DND-41 (cell line): ENCODE results near the gene SNAPC3.

Experiments used
- ATAC-seq: fragments of 200-7000 bp; cut with Tn5 transposase; 3 replicates; pipeline ENCODE4 v1.9.1; 2021; ENCODE audit warnings: low read depth; ENCODE audit not compliant: insufficient read depth
- DNase-seq: peaks from one replicate; pipeline ENCODE4 v3.0.0-alpha.2; 2020
- H2AFZ ChIP-seq: 2 replicates; pipeline ENCODE4 v1.6.0; 2012; ENCODE audit warnings: low read depth, low read length
- H3K27ac ChIP-seq: 2 replicates; pipeline ENCODE4 v1.5.1; 2012; ENCODE audit warnings: low read length, inconsistent platforms
- H3K27me3 ChIP-seq: fragments of 200-600 bp; sonication (generic); 2 replicates; pipeline ENCODE4 v1.6.0; 2012; ENCODE audit warnings: low read length, mild to moderate bottlenecking, inconsistent platforms; ENCODE audit not compliant: insufficient read depth, poor library complexity
- H3K36me3 ChIP-seq: 2 replicates; pipeline ENCODE4 v1.5.1; 2012; ENCODE audit warnings: low read length, inconsistent platforms; ENCODE audit not compliant: insufficient read depth
- H3K4me1 ChIP-seq: 2 replicates; pipeline ENCODE4 v1.5.1; 2012; ENCODE audit warnings: mild to moderate bottlenecking, low read length; ENCODE audit not compliant: insufficient read depth
- H3K4me2 ChIP-seq: 2 replicates; pipeline ENCODE4 v1.6.0; 2012; ENCODE audit warnings: mild to moderate bottlenecking, moderate library complexity, low read length, inconsistent platforms; ENCODE audit not compliant: insufficient read depth
- H3K4me3 ChIP-seq, 2 experiments: fragments of 200-600 bp in 1 of 2; shearing (Covaris generic) in 1 of 2; 2 replicates each; pipeline ENCODE4 v1.5.1; 2012 to 2016; ENCODE audit warnings: inconsistent platforms in 2 of 2, low read length in 2 of 2, mild to moderate bottlenecking in 2 of 2, low read depth in 1 of 2, moderate library complexity in 1 of 2
- H3K79me2 ChIP-seq: 2 replicates; pipeline ENCODE4 v1.6.0; 2012; ENCODE audit warnings: low read length, inconsistent platforms; ENCODE audit not compliant: insufficient read depth
- H3K9ac ChIP-seq: 2 replicates; pipeline ENCODE4 v1.6.0; 2012; ENCODE audit warnings: low read depth, mild to moderate bottlenecking, inconsistent platforms, low read length, moderate library complexity
- H3K9me3 ChIP-seq: 2 replicates; pipeline ENCODE4 v1.5.1; 2012; ENCODE audit warnings: low read length, moderate library complexity, mild to moderate bottlenecking, inconsistent platforms; ENCODE audit not compliant: insufficient read depth, severe bottlenecking
- H4K20me1 ChIP-seq: 2 replicates; pipeline ENCODE4 v1.6.0; 2012; ENCODE audit warnings: low read length; ENCODE audit not compliant: insufficient read depth
- CTCF ChIP-seq: IDR thresholded peaks from 2 replicates; pipeline ENCODE4 v1.5.1; 2012; ENCODE audit warnings: borderline replicate concordance, low read length, moderate library complexity, mild to moderate bottlenecking; ENCODE audit not compliant: poor library complexity, severe bottlenecking; ENCODE audit errors: extremely low read depth
- EZH2 ChIP-seq: IDR thresholded peaks from 3 replicates; pipeline ENCODE4 v1.6.1; 2012; ENCODE audit warnings: borderline replicate concordance, low read depth, mild to moderate bottlenecking, moderate library complexity, low read length, inconsistent platforms; ENCODE audit not compliant: severe bottlenecking

Gene SNAPC3

GRCh38 chr9:15492485-15493150, 69.9 kb downstream of the SNAPC3 start:
- H3K79me2 ChIP-seq = peaks cover 74% of the 10 kb centered on the region

GRCh38 chr9:15498246-15498995, 75.7 kb downstream of the SNAPC3 start:
- Histone ChIP-seq H3K4me2 (no peak overlapping the region), H2AFZ (no peak overlapping the region), H4K20me1 (peaks cover 46% of the 10 kb centered on the region; the same call in 1 of the 2 replicates), H3K36me3 (peaks cover 80% of the 10 kb centered on the region), H3K27me3 (no peaks in the 10 kb centered on the region), H3K79me2 (peaks cover 97% of the 10 kb centered on the region), H3K27ac (no peak overlapping the region), H3K9me3 (no peaks in the 10 kb centered on the region), H3K4me3 (no peak overlapping the region), H3K9ac (no peak overlapping the region), H3K4me1 (peaks cover 29% of the 10 kb centered on the region; the same call in 1 of the 2 replicates)
- ATAC-seq (no peak), DNase-seq (no peak)
- TF ChIP-seq EZH2 = no peak

More at GRCh38 chr9:15492485-15493150, 69.9 kb downstream of the SNAPC3 start:
- TF ChIP-seq EZH2 (no peak), CTCF (no peak)
- H3K4me1 ChIP-seq = no peaks in the 10 kb centered on the region
- no peak overlapping the region for H3K27ac ChIP-seq
- peaks cover 36% of the 10 kb centered on the region; the same call in 1 of the 2 replicates for H4K20me1 ChIP-seq
- H3K9me3 ChIP-seq = no peaks in the 10 kb centered on the region
- H3K4me2 ChIP-seq = no peak overlapping the region
- no peak overlapping the region for H2AFZ ChIP-seq
- ATAC-seq (no peak), DNase-seq (no peak)
- no peak overlapping the region for H3K4me3 ChIP-seq
- H3K36me3 ChIP-seq = peaks cover 80% of the 10 kb centered on the region
- H3K27me3 ChIP-seq = no peaks in the 10 kb centered on the region
- H3K9ac ChIP-seq = no peak overlapping the region

GRCh38 chr9:15499139-15499538, 76.5 kb downstream of the SNAPC3 start:
- Histone ChIP-seq H3K4me1 (peaks cover 37% of the 10 kb centered on the region; the same call in 1 of the 2 replicates), H4K20me1 (peaks cover 42% of the 10 kb centered on the region; the same call in 1 of the 2 replicates), H3K4me3 (no peak overlapping the region), H3K27ac (0 out of 2 replicates have a peak overlapping the region, but pooled peaks have one; percentile 44), H3K9me3 (no peaks in the 10 kb centered on the region), H3K27me3 (no peaks in the 10 kb centered on the region), H3K9ac (no peak overlapping the region), H2AFZ (no peak overlapping the region), H3K79me2 (peaks cover 97% of the 10 kb centered on the region), H3K4me2 (no peak overlapping the region), H3K36me3 (peaks cover 79% of the 10 kb centered on the region)
- DNase-seq (no peak), ATAC-seq (no peak)
- TF ChIP-seq EZH2 = no peak
- no peak for TF ChIP-seq CTCF

GRCh38 chr9:15501179-15501578, 78.5 kb downstream of the SNAPC3 start:
- H3K4me1 ChIP-seq = peaks cover 49% of the 10 kb centered on the region; the same call in 1 of the 2 replicates
- ATAC-seq (no peak), DNase-seq (no peak)
- H2AFZ ChIP-seq = no peak overlapping the region
- no peaks in the 10 kb centered on the region for H3K9me3 ChIP-seq
- no peak overlapping the region for H3K4me2 ChIP-seq
- H3K27me3 ChIP-seq = no peaks in the 10 kb centered on the region
- H3K79me2 ChIP-seq = peaks cover 97% of the 10 kb centered on the region
- H3K4me3 ChIP-seq = no peak overlapping the region
- H3K27ac ChIP-seq = no peak overlapping the region
- TF ChIP-seq EZH2 (no peak), CTCF (no peak)
- peaks cover 48% of the 10 kb centered on the region; the same call in 1 of the 2 replicates for H4K20me1 ChIP-seq
- no peak overlapping the region for H3K9ac ChIP-seq
- H3K36me3 ChIP-seq = peaks cover 86% of the 10 kb centered on the region
